ENCODE data around the gene ALX3. TPM values are rescaled to one million over a fixed set of nuclear protein-coding genes. Genes with fewer than 3 reads are reported as not detected.

ALX3 gene
- total RNA-seq, 1 donor from 2014 or later = not detected

GRCh38 chr1:110065841-110066240, 4.6 kb downstream of the ALX3 start:
- no peak overlapping the region for H3K27ac Mint-ChIP-seq
- DNase-seq = no peak
- intact Hi-C loops (cut with micrococcal nuclease) = no loop called here

DNA sequence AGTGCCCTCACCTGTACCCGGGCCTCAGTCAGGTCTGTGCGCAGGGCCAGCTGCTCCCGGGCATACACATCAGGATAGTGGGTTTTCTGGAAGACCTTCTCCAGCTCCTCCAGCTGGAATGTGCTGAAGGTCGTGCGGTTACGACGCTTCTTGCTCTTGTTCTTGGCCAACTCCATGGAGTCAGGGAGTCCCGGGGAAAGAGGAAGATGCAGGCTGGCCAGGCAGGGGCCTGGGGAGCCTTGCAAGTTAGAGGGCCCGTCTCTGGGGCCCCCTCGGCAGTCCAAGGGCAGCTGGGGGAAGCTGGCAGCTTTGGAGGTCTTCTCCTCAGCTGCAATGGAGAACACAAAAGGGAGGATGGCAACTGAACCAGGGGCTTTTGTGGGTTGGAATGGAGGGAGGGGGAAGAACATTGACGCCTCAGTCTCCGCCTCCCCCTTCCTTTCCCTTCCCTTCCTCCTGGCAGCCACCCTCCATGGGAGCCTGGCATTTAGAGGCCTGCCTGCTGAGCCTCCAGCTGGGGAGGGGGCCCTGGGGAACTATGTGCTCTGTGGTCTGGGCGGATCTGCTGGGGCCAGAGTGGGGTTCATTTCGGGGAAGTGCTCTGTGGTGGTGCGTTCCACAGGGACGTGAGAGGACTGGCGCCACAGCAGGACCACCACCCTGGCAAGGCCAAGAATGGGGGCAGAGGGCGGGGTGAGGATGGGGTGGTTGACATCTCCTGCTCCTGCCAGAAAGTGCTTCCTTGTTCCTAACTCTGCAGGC, 5.7 kb downstream of the ALX3 start:
- Mint-ChIP-seq H3K4me1 (peaks cover 8% of the 10 kb centered on the region), H3K9me3 (no peaks in the 10 kb centered on the region), H3K27ac (no peak overlapping the region), H3K27me3 (peaks cover 32% of the 10 kb centered on the region), H3K36me3 (ENCODE audit: low read depth) (peaks cover 14% of the 10 kb centered on the region), H3K4me3 (no peak overlapping the region)
- no peak for DNase-seq
- intact Hi-C loops (cut with micrococcal nuclease) = no loop called here

More at GRCh38 chr1:110065841-110066240, 4.6 kb downstream of the ALX3 start:
- H3K9me3 Mint-ChIP-seq = no peaks in the 10 kb centered on the region
- peaks cover 9% of the 10 kb centered on the region for H3K36me3 Mint-ChIP-seq (ENCODE audit: low read depth)
- H3K27me3 Mint-ChIP-seq = peaks cover 36% of the 10 kb centered on the region
- H3K4me3 Mint-ChIP-seq = no peak overlapping the region
- H3K4me1 Mint-ChIP-seq = peaks cover 8% of the 10 kb centered on the region

DNA sequence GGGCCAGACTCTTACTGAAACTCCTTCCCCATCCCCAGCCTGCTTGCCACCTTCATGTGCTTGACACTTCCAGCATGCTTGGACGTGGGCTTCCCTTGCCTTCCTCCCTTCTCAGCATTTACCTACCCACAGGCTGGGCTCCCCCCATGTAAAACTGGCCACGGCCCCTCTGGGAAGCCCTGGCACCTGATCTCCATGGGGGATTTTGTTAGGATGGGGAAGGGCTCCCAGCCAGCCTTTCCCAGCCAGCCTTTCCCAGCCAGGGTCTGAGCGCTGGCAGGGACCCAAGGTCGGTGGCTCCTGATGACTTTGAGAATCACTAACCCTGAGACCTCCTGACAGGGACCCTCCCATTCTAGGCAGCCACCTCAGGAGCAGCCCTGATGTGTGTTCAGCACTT, 6.7 kb downstream of the ALX3 start:
- Mint-ChIP-seq H3K4me3 (no peak overlapping the region), H3K9me3 (no peaks in the 10 kb centered on the region), H3K27me3 (peaks cover 26% of the 10 kb centered on the region), H3K27ac (no peak overlapping the region), H3K36me3 (ENCODE audit: low read depth) (peaks cover 14% of the 10 kb centered on the region), H3K4me1 (peaks cover 8% of the 10 kb centered on the region)
- DNase-seq = no peak
- intact Hi-C loops (cut with micrococcal nuclease) = no loop called here

DNA sequence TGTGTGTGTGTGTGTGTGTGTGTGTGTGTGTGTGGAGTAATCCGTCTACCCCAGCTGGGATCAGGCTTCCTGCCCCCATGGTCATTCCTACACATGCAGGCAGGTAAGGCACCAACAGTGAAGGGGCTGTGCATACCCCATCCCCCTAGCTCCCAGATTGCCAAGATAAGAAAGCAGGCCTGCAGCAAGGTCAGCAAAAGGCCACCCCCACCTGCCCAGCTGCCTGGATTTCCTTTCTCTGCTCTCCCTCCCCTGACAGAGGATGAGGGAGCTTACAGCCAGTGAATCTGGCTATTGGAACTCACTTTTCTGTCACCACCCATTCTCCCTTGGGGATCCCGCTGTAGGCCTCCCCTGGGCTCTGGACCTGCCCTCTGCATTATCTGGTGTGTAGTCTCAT, 7.9 kb downstream of the ALX3 start:
- H3K4me3 Mint-ChIP-seq = no peak overlapping the region
- H3K36me3 Mint-ChIP-seq (ENCODE audit: low read depth) = peaks cover 17% of the 10 kb centered on the region
- H3K27me3 Mint-ChIP-seq = peaks cover 16% of the 10 kb centered on the region
- no peaks in the 10 kb centered on the region for H3K9me3 Mint-ChIP-seq
- no peaks in the 10 kb centered on the region for H3K4me1 Mint-ChIP-seq
- intact Hi-C loops (cut with micrococcal nuclease) = no loop called here
- H3K27ac Mint-ChIP-seq = no peak overlapping the region
- DNase-seq = no peak

DNA sequence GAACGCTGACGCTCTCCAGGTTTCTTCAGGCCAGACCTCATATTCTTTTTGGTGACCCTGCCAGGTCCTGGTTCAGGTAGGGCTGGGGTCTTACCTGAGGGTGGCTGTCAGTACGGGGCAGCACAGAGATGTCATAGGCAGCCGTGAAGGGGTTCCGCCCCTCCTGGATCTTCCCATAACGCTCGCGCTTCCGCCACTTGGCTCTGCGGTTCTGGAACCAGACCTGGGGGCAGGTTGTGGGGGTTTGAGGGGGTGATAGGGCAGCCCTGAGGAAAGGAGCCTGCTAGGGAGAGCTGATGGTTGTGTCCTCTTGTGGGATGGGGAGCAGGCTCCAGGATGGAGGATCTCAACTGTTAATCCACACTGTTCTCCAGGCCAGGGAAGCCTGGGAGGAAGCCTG, 9.1 kb downstream of the ALX3 start:
- intact Hi-C loops (cut with micrococcal nuclease) = no loop called here
- Mint-ChIP-seq H3K4me1 (no peaks in the 10 kb centered on the region), H3K36me3 (ENCODE audit: low read depth) (peaks cover 27% of the 10 kb centered on the region), H3K27ac (no peak overlapping the region), H3K9me3 (no peaks in the 10 kb centered on the region), H3K4me3 (no peak overlapping the region), H3K27me3 (peaks cover 5% of the 10 kb centered on the region)
- DNase-seq = no peak

GRCh38 chr1:110060662-110061060, 9.8 kb downstream of the ALX3 start:
- DNase-seq = no peak
- Mint-ChIP-seq H3K27me3 (no peaks in the 10 kb centered on the region), H3K4me1 (no peaks in the 10 kb centered on the region), H3K4me3 (no peak overlapping the region), H3K9me3 (no peaks in the 10 kb centered on the region), H3K27ac (no peak overlapping the region), H3K36me3 (ENCODE audit: low read depth) (peaks cover 31% of the 10 kb centered on the region)
- intact Hi-C loops (cut with micrococcal nuclease) = no loop called here

DNA sequence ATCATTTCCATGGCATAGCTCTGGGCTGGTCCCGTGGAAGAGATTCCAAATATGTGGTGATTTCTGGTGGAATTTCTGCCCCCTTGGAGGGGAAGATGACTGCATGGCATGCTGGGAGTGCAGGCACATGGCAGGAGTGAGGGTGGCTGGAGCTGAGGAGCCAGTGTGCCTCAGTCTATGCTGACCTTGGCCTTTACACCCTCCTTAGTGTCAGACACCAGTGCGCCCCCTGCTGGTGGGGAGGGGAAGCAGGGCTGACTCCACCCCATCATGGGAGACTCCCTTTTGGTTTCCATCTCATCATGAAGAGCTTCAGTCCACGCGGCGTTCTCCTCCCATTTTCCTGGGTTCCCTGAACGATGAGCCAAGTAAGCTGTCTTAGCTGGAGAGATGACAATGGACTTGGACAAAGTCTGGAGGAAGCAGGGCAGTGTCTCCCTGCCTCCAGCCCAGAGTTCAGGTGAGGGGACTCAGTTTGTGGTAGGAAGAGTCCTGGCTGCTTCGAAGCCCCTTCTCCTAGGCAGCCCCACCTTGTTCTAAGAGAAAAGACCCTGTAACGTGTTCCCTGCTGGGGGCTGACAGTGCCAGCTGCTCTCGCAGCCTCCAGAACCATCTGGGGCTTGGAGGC, 10.3 kb downstream of the ALX3 start:
- H3K27me3 Mint-ChIP-seq = no peaks in the 10 kb centered on the region
- no peaks in the 10 kb centered on the region for H3K9me3 Mint-ChIP-seq
- intact Hi-C loops (cut with micrococcal nuclease) = no loop called here
- H3K4me1 Mint-ChIP-seq = no peaks in the 10 kb centered on the region
- H3K4me3 Mint-ChIP-seq = no peak overlapping the region
- no peak overlapping the region for H3K27ac Mint-ChIP-seq
- H3K36me3 Mint-ChIP-seq (ENCODE audit: low read depth) = peaks cover 36% of the 10 kb centered on the region
- DNase-seq = peak; percentile 93

DNA sequence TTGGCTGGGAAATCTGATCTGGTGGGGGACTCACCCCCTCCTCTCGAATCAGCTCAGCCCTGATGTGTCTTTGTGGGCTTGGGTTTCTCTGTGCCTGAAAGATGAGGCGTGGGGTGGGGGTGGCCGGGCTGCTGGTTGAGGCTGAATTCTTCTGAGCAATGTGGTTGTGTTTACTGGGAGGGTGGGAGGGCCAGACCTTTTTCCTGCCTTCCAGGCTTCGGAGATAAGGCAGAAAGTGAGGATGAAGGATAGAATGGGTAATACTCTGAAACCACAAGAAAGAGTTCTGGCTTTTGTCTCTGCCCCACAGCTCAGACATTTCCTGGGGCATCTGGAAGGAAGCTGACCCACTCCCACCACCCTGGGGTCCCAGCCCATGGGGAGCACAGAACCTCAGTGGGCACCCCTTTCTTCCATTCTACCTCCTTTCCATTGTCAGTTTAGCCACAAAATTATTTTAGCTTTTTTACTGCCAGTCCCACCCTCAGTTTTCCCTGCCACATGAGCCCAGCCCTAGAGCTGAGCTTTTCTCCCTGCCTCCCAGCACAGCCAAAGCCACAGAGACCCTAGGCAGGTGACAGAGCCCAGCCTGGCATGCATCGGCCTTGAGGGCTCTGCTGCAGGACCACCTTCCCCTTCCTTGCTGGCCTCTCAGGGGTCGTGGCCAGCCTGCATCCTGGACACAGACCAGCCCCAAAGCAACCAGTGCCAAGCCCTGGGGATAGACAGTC, 11.2 kb downstream of the ALX3 start:
- Mint-ChIP-seq H3K27ac (no peak overlapping the region), H3K9me3 (no peaks in the 10 kb centered on the region), H3K4me3 (no peak overlapping the region), H3K27me3 (no peaks in the 10 kb centered on the region), H3K36me3 (ENCODE audit: low read depth) (peaks cover 43% of the 10 kb centered on the region), H3K4me1 (no peaks in the 10 kb centered on the region)
- intact Hi-C loops (cut with micrococcal nuclease) = no loop called here
- DNase-seq = no peak

DNA sequence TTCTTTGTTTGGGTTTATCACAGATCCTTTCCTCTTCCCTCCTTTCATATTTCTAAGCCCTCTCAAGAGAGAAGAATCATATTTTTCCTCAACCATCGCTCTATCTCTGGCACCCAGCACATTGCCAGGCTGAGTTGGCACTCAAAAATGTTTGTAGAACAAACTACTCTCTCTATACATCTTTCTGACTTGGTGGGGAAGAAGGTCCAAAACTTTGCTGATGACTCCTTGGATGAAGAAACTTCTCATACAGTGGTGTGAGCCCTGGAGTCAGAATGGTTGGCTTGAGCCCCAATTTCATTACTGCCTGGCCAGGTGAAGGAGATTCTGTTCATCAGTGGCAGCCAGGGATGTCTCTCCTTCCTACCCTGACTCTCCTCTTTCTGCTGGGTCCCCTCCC, 11.9 kb downstream of the ALX3 start:
- Mint-ChIP-seq H3K4me3 (no peak overlapping the region), H3K27ac (no peak overlapping the region)

DNA sequence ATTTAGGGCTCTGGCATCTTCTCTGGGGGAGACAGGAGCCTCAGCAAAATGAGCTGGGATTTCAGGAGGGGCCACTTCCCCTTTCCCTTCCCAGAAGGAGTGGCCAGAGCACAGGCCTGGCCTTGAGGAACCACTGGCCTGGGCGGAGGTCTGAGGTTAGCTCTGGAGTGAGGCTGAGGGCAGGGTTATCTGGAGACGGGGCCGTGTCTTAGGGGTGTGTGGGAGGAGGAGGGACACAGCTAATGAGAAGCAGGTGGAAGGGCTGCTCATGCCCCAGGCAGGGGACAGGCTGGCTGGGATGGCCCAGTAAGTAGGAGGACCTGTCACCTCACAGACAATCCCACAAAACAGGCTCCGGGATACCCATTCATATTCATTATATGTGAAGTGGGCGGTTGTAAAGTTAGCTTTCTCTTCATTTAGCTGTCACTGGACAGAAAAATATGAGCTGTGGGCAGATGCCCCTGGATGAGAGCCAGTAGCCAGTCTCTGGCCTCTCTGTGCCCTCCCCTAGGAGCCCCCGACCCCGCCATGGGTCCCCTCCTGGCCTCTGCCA, 12.4 kb downstream of the ALX3 start:
- H3K4me3 Mint-ChIP-seq = no peak overlapping the region
- H3K27me3 Mint-ChIP-seq = no peaks in the 10 kb centered on the region
- H3K4me1 Mint-ChIP-seq = no peaks in the 10 kb centered on the region
- peaks cover 53% of the 10 kb centered on the region for H3K36me3 Mint-ChIP-seq (ENCODE audit: low read depth)
- no peak overlapping the region for H3K27ac Mint-ChIP-seq
- H3K9me3 Mint-ChIP-seq = no peaks in the 10 kb centered on the region
- intact Hi-C loops (cut with micrococcal nuclease) = no loop called here
- no peak for DNase-seq

More for the DNA sequence above, 11.9 kb downstream of the ALX3 start:
- no peaks in the 10 kb centered on the region for H3K9me3 Mint-ChIP-seq
- H3K4me1 Mint-ChIP-seq = no peaks in the 10 kb centered on the region
- DNase-seq = no peak
- peaks cover 47% of the 10 kb centered on the region for H3K36me3 Mint-ChIP-seq (ENCODE audit: low read depth)
- no peaks in the 10 kb centered on the region for H3K27me3 Mint-ChIP-seq
- intact Hi-C loops (cut with micrococcal nuclease) = no loop called here

DNA sequence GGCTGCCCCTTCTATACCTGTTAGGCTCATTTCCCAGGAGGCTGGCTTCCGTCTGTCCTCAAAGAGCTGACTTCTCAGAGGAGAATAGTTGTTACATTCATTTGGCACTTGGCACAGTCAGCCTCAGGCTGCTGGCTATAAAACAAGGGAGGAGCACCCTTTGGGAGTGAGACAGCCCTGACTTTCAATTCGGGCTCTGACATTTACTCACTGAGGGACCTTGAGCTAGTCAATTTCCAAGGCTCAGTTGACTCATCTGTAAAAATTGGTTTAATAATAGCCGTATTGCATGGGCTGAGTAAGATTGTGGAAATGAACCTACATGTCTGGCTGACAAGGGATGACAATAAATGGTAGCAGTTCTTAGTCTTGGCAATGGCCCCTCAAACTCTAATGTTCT, 13.7 kb downstream of the ALX3 start:
- H3K4me3 Mint-ChIP-seq = no peak overlapping the region
- H3K27me3 Mint-ChIP-seq = no peaks in the 10 kb centered on the region
- H3K27ac Mint-ChIP-seq = no peak overlapping the region
- H3K4me1 Mint-ChIP-seq = no peaks in the 10 kb centered on the region
- H3K9me3 Mint-ChIP-seq = no peaks in the 10 kb centered on the region
- H3K36me3 Mint-ChIP-seq (ENCODE audit: low read depth) = peaks cover 57% of the 10 kb centered on the region
- no peak for DNase-seq
- intact Hi-C loops (cut with micrococcal nuclease) = no loop called here

- Mint-ChIP-seq H3K4me1 (no peaks in the 10 kb centered on the region), H3K4me3 (no peak overlapping the region), H3K27ac (no peak overlapping the region), H3K27me3 (no peaks in the 10 kb centered on the region), H3K9me3 (no peaks in the 10 kb centered on the region), H3K36me3 (ENCODE audit: low read depth) (peaks cover 62% of the 10 kb centered on the region)
- intact Hi-C loops (cut with micrococcal nuclease) = no loop called here
- no peak for DNase-seq
Observed at GRCh38 chr1:110056285-110056683, 14.2 kb downstream of the ALX3 start.

GRCh38 chr1:110055493-110056284, 14.8 kb downstream of the ALX3 start:
- no peaks in the 10 kb centered on the region for H3K27me3 Mint-ChIP-seq
- H3K36me3 Mint-ChIP-seq (ENCODE audit: low read depth) = peaks cover 61% of the 10 kb centered on the region
- no peak for DNase-seq
- no peak overlapping the region for H3K27ac Mint-ChIP-seq
- intact Hi-C loops (cut with micrococcal nuclease) = no loop called here
- no peaks in the 10 kb centered on the region for H3K4me1 Mint-ChIP-seq
- H3K4me3 Mint-ChIP-seq = no peak overlapping the region
- no peaks in the 10 kb centered on the region for H3K9me3 Mint-ChIP-seq
